ENCODE data around the gene B4GALT6.

The B4GALT6 gene

GRCh38 chr18:31658670-31659575, 25.5 kb downstream of the B4GALT6 start:
- no peak for DNase-seq

GRCh38 chr18:31657823-31658669, 26.3 kb downstream of the B4GALT6 start:
- peak; percentile 28 for DNase-seq

GRCh38 chr18:31656754-31657153, 27.6 kb downstream of the B4GALT6 start:
- DNase-seq: no peak

- no peak for DNase-seq
Observed at GRCh38 chr18:31655354-31655753, 29.0 kb downstream of the B4GALT6 start.

GRCh38 chr18:31652877-31653276, 31.5 kb downstream of the B4GALT6 start:
- no peak for DNase-seq

GRCh38 chr18:31652357-31652756, 32.0 kb downstream of the B4GALT6 start:
- no peak for DNase-seq

- no peak for DNase-seq
Observed at GRCh38 chr18:31651369-31651768, 33.0 kb downstream of the B4GALT6 start.

- DNase-seq: no peak
Observed at GRCh38 chr18:31649978-31650719, 34.2 kb downstream of the B4GALT6 start.

GRCh38 chr18:31649449-31649848, 34.9 kb downstream of the B4GALT6 start:
- no peak for DNase-seq

- no peak for DNase-seq
Observed at GRCh38 chr18:31648966-31649429, 35.4 kb downstream of the B4GALT6 start.

- no peak for DNase-seq
Observed at GRCh38 chr18:31648458-31648857, 35.9 kb downstream of the B4GALT6 start.

- no peak for DNase-seq
Observed at GRCh38 chr18:31647127-31647753, 37.1 kb downstream of the B4GALT6 start.

- no peak for DNase-seq
Observed at GRCh38 chr18:31646332-31647126, 37.9 kb downstream of the B4GALT6 start.

- DNase-seq: no peak
Observed at GRCh38 chr18:31645411-31645810, 39.0 kb downstream of the B4GALT6 start.

GRCh38 chr18:31643003-31643402, 41.4 kb downstream of the B4GALT6 start:
- DNase-seq: no peak

GRCh38 chr18:31637445-31637844, 46.9 kb downstream of the B4GALT6 start:
- DNase-seq: no peak

- DNase-seq: no peak
Observed at GRCh38 chr18:31636387-31636786, 48.0 kb downstream of the B4GALT6 start.

- no peak for DNase-seq
Observed at GRCh38 chr18:31634331-31634713, 50.1 kb downstream of the B4GALT6 start.

- no peak for DNase-seq
Observed at GRCh38 chr18:31633392-31634330, 50.7 kb downstream of the B4GALT6 start.

- no peak for DNase-seq
Observed at GRCh38 chr18:31632356-31632755, 52.0 kb downstream of the B4GALT6 start.

Measured in right hindlimb (tissue), 1 donor.